Ramos (cell line): Measurements from ENCODE around the gene BCAS3.

ENCODE experiments used
- in situ Hi-C: fragments of 300-500 bp; cut with MboI; formaldehyde crosslinking; loops from one replicate; pipeline ENCODE4 v1.14.3; 2022; ENCODE audit warnings: low sequenced_read_pairs; ENCODE audit not compliant: unreplicated experiment

Gene BCAS3

DNA sequence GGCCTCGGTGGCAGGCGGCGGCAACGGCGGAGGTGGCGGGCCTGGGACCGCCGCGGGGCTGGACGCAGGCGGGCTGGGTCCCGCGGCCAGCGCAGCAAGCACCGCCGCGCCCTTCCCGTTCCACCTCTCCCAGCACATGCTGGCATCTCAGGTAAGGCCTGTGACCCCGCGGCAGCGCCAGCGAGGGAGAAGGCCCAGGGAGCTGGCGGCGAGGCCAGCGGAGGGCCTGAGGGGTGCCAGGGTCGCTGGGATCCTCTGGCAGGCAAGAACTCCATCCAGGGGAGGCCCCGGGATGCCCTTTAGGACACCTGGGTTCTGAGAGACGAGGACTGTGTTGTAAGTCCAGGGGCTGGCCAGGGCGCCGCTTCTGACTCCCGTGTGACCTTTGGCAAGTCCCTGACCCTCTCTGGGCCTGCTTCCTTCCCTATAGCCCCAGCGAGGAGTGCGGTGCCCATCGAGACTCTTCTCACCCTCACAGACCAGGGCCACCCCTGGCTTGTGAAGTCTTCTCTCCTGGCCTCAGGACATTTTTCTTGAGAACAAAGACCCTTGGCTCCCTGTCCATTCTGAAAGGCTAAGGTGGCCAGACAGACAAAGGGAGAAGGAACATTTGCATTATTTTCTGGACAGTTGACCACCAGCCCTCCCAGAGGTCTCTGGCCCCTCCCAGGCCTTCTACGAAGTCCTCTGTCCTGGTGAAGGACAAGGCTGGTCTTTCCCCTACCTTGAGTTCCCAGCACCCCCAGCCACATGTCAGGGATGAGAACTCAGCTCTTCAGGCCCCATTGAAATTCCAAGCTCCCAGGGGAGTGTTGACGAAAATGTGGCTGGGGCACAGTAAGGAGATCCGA is 728.3 kb downstream of the BCAS3 start:
- in situ Hi-C loops: loop anchor here (25.0 kb wide), 2 partner anchors 431 to 706 kb away; no protein-coding TSS in a partner anchor

- in situ Hi-C loops: loop anchor here (25.0 kb wide), 2 partner anchors 431 to 706 kb away; no protein-coding TSS in a partner anchor
Observed at GRCh38 chr17:61406537-61406845, 728.8 kb downstream of the BCAS3 start.

DNA sequence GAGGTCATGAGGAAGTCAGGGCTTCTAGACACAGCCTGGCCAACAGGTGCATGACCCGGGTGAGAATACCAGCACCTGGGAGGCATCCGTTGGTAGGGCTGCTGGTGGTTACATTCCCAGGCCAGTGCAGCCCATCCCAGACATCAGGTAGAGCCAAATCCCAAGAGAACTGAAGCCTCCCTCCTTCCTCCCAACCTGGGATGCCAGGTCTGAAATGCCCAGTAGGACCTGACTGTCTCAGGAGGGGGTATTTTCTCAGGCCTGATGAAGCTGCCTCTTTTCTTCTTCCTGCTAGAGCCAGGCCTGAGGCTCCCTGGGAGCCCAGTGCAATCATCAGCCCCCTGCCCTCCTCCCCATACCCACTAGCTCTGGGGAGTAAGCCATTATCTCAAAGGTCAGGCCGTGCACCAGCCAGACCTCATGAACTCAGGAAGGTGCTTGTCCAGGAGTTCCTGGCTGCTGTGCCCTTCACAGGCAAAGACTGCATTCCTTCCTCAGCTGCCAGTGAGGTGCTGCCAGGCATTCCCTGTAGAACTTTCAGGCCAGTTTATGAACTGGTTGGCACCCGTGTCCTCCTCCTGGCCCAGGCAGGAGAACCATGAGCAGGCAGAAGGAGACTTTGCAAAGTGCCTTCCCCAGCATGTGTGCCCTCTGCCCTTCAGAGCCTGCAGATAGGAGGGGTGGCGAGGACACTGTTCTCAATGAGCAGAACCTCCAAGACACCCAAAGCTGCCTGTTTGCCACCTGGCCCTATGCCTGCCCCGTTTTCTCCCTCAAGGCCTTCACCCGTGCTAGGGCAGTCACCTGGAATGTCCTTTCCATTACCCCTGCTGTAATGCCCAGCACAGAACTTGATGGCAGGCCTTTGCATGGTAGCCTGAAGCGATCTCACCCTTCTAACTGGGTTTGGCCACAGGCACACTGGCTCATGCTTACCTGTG is 729.6 kb downstream of the BCAS3 start:
- in situ Hi-C loops: loop anchor here (25.0 kb wide), 2 partner anchors 430 to 705 kb away; no protein-coding TSS in a partner anchor

GRCh38 chr17:61408151-61409041 is 730.7 kb downstream of the BCAS3 start:
- in situ Hi-C loops: loop anchor here (25.0 kb wide), 2 partner anchors 429 to 704 kb away; no protein-coding TSS in a partner anchor

DNA sequence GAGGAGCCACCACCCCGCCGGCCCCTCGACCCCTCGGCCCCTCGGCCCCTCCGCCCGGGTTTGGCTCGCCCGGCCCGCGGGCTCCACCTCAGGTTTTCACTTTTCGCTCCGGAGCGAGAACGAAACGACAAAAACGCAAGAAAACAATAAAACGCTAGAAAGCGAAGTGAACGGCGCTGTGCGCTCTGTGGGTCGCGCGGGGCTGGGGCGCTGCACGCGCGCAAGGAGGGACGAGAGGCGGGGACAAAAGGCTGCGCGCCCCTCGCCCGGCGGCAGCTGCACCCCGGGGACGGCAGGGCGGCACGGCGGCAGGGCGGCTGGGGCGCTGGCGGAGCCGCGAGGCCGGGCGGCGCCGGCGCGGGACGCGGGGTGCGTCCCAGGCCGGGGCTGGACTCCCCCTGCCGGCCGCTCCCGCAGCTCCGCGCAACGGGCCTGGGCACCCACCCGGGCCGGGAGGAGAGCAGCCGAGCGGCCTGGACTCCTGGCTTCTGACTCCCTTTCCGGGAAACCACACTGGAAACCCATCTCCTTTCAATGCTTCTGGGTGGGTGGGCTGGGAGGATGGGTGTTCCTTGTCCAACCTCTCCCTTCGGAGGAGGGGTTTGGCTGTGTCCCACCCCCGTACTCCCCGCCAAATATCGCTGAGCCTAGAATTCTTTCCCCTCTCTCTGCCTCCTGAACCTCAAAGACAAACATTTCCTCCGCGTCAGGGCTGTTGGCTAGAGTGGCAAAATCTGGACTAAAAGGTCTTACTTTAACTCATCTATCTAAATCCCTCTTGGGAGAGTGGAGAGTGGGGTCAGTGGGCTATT is 731.9 kb downstream of the BCAS3 start:
- in situ Hi-C loops: loop anchor here (10.0 to 25.0 kb wide), 3 partner anchors 145 to 703 kb away; no protein-coding TSS in a partner anchor

GRCh38 chr17:61410141-61411010 is 732.7 kb downstream of the BCAS3 start:
- in situ Hi-C loops: loop anchor here (10.0 to 25.0 kb wide), 3 partner anchors 144 to 702 kb away; no protein-coding TSS in a partner anchor

DNA sequence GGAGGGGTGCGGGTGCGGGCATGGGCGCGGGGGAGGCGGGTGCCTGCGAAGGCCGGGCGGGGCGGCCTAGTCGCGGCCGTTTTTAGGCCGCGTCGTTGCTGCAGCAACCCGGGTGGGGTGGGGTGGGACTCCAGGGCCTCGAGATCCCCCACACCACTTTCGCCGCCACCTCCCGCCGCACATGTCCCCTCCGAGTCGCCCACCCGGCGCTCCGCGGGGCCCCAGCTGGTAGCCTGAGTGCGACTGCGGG is 733.3 kb downstream of the BCAS3 start:
- in situ Hi-C loops: loop anchor here (10.0 to 25.0 kb wide), 3 partner anchors 144 to 701 kb away; no protein-coding TSS in a partner anchor

- in situ Hi-C loops: loop anchor here (10.0 to 25.0 kb wide), 3 partner anchors 143 to 701 kb away; no protein-coding TSS in a partner anchor
Observed at GRCh38 chr17:61411261-61412142, 733.9 kb downstream of the BCAS3 start.

DNA sequence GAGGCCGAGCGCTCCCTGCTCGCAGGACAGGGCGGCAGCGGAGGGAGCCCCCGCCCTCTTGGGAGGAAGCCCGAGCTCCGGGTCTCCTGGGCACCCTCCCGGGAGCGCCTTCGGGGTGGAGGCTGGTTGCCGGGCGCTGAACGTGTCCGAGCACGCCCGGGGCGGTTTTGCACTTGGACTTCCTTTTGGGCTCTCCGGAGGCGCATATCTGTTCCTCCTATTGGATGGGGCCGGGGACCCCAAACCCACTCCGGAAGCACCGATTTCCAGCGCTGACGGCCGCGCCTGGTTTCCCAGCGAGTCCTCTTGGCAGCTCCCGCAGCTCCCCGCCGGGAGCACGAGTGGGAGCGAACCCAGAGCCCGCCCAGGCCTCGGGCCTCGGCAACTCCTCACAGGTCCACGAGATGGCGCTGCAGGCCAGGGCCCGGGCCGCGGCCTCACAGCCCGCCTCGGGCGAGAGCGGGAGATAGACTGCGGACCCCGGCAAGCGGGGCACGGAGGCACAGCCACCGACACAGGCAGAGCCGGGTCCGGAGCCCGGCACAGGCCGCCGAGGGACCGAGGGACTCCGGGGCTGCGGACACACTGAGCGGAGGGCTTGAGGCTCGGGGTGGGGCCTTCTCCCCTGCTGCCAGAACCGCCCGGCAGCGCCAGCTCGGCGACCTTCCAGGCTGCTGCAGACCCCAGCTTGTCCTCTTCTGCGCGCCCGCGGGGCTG is 734.6 kb downstream of the BCAS3 start:
- in situ Hi-C loops: loop anchor here (10.0 to 25.0 kb wide), 3 partner anchors 142 to 700 kb away; no protein-coding TSS in a partner anchor

- in situ Hi-C loops: loop anchor here (10.0 to 25.0 kb wide), 3 partner anchors 142 to 699 kb away; no protein-coding TSS in a partner anchor
Observed at GRCh38 chr17:61412860-61413660, 735.4 kb downstream of the BCAS3 start.

- in situ Hi-C loops: loop anchor here (10.0 to 25.0 kb wide), 3 partner anchors 141 to 699 kb away; no protein-coding TSS in a partner anchor
Observed at GRCh38 chr17:61413661-61414126, 736.0 kb downstream of the BCAS3 start.

GRCh38 chr17:61414141-61414935 is 736.7 kb downstream of the BCAS3 start:
- in situ Hi-C loops: loop anchor here (10.0 to 25.0 kb wide), 3 partner anchors 140 to 698 kb away; no protein-coding TSS in a partner anchor

DNA sequence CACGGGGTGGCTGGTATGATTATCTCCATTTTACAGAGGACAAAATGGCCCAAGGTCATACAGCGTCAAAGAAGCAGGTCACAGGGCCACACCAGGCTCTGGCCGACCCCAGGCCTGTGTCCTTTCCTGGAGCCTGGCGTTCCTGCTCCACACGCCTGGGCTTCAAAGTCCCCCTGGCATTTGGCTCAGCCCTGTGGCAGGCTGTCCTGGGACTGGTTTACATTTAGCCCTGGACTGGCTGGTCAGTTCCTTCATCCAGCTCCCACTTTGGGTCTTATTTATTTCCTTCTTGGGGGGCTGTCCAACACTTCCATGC is 737.2 kb downstream of the BCAS3 start:
- in situ Hi-C loops: loop anchor here (10.0 to 25.0 kb wide), 3 partner anchors 140 to 697 kb away; no protein-coding TSS in a partner anchor
